ENCODE data around the gene KIFAP3. TPM values are rescaled to one million over a fixed set of nuclear protein-coding genes. Genes with fewer than 3 reads are reported as not detected.

KIFAP3 gene
- total and polyA plus RNA-seq, 2 donors (not counting 1 experiment from before 2014, with no cell fraction given), result 30.2 to 42.9 TPM

GRCh38 chr1:169890761-169891538, 183.5 kb downstream of the KIFAP3 start:
- Histone ChIP-seq H3K4me3 (replicated peaks in 1 of 4; ENCODE audit: control extremely low read depth in 1 of 4, insufficient read depth in 1 of 4, low read depth in 3 of 4, low read length in 4 of 4) (no peak overlapping the region), H2AFZ (ENCODE audit: low read length) (no peak overlapping the region), H3K27me3 (ENCODE audit: control insufficient read depth, insufficient read depth, low read length) (no peaks in the 10 kb centered on the region), H3K79me2 (ENCODE audit: control insufficient read depth, insufficient read depth, low read length) (peaks cover 36% of the 10 kb centered on the region), H3K9me3 (ENCODE audit: control insufficient read depth, insufficient read depth, low read depth, low read length) (no peaks in the 10 kb centered on the region), H3K4me1 (ENCODE audit: control insufficient read depth, extremely low read depth, insufficient read depth, low read length) (peaks cover 3% of the 10 kb centered on the region), H3K9ac (ENCODE audit: insufficient read depth, low read length) (no peak overlapping the region), H3K4me2 (ENCODE audit: extremely low read depth, insufficient read depth, low read length) (no peak overlapping the region), H3K27ac (ENCODE audit: insufficient read depth, low read length) (no peak overlapping the region), H3K36me3 (ENCODE audit: control insufficient read depth, insufficient read depth, low read length) (no peaks in the 10 kb centered on the region), H4K20me1 (ENCODE audit: control insufficient read depth, extremely low read depth, insufficient read depth, low read length) (no peaks in the 10 kb centered on the region)
- no peak for DNase-seq (ENCODE audit: low read depth in 2 of 2)
- no peak for TF ChIP-seq EZH2 (IDR thresholded peaks at IDR 0.05; ENCODE audit: low read length, missing control alignments)
- no peak for TF ChIP-seq CTCF (conservative IDR thresholded peaks at IDR 0.05 in 1 of 2, IDR thresholded peaks at IDR 0.05 in 1 of 2; ENCODE audit: low read depth in 1 of 2, low read length in 2 of 2)

GRCh38 chr1:169889871-169890270, 184.6 kb downstream of the KIFAP3 start:
- Histone ChIP-seq H3K4me2 (ENCODE audit: extremely low read depth, insufficient read depth, low read length) (no peak overlapping the region), H3K27me3 (ENCODE audit: control insufficient read depth, insufficient read depth, low read length) (no peaks in the 10 kb centered on the region), H3K4me3 (replicated peaks in 1 of 4; ENCODE audit: control extremely low read depth in 1 of 4, insufficient read depth in 1 of 4, low read depth in 3 of 4, low read length in 4 of 4) (no peak overlapping the region), H3K27ac (ENCODE audit: insufficient read depth, low read length) (no peak overlapping the region), H3K36me3 (ENCODE audit: control insufficient read depth, insufficient read depth, low read length) (no peaks in the 10 kb centered on the region), H2AFZ (ENCODE audit: low read length) (no peak overlapping the region), H3K9me3 (ENCODE audit: control insufficient read depth, insufficient read depth, low read depth, low read length) (no peaks in the 10 kb centered on the region), H3K4me1 (ENCODE audit: control insufficient read depth, extremely low read depth, insufficient read depth, low read length) (peaks cover 3% of the 10 kb centered on the region), H4K20me1 (ENCODE audit: control insufficient read depth, extremely low read depth, insufficient read depth, low read length) (no peaks in the 10 kb centered on the region), H3K79me2 (ENCODE audit: control insufficient read depth, insufficient read depth, low read length) (peaks cover 36% of the 10 kb centered on the region), H3K9ac (ENCODE audit: insufficient read depth, low read length) (no peak overlapping the region)
- TF ChIP-seq EZH2 (IDR thresholded peaks at IDR 0.05; ENCODE audit: low read length, missing control alignments) (no peak), CTCF (conservative IDR thresholded peaks at IDR 0.05 in 1 of 2, IDR thresholded peaks at IDR 0.05 in 1 of 2; ENCODE audit: low read depth in 1 of 2, low read length in 2 of 2) (no peak)
- DNase-seq (ENCODE audit: low read depth in 2 of 2), result no peak

GRCh38 chr1:169886931-169887330, 187.6 kb downstream of the KIFAP3 start:
- Histone ChIP-seq H3K4me2 (ENCODE audit: extremely low read depth, insufficient read depth, low read length) (no peak overlapping the region), H3K4me1 (ENCODE audit: control insufficient read depth, extremely low read depth, insufficient read depth, low read length) (no peaks in the 10 kb centered on the region), H3K9ac (ENCODE audit: insufficient read depth, low read length) (no peak overlapping the region), H3K9me3 (ENCODE audit: control insufficient read depth, insufficient read depth, low read depth, low read length) (no peaks in the 10 kb centered on the region), H2AFZ (ENCODE audit: low read length) (no peak overlapping the region), H4K20me1 (ENCODE audit: control insufficient read depth, extremely low read depth, insufficient read depth, low read length) (no peaks in the 10 kb centered on the region), H3K36me3 (ENCODE audit: control insufficient read depth, insufficient read depth, low read length) (no peaks in the 10 kb centered on the region), H3K79me2 (ENCODE audit: control insufficient read depth, insufficient read depth, low read length) (peaks cover 24% of the 10 kb centered on the region), H3K4me3 (replicated peaks in 1 of 4; ENCODE audit: control extremely low read depth in 1 of 4, insufficient read depth in 1 of 4, low read depth in 3 of 4, low read length in 4 of 4) (no peak overlapping the region), H3K27me3 (ENCODE audit: control insufficient read depth, insufficient read depth, low read length) (no peaks in the 10 kb centered on the region), H3K27ac (ENCODE audit: insufficient read depth, low read length) (no peak overlapping the region)
- TF ChIP-seq CTCF (conservative IDR thresholded peaks at IDR 0.05 in 1 of 2, IDR thresholded peaks at IDR 0.05 in 1 of 2; ENCODE audit: low read depth in 1 of 2, low read length in 2 of 2) (no peak), EZH2 (IDR thresholded peaks at IDR 0.05; ENCODE audit: low read length, missing control alignments) (no peak)
- DNase-seq (ENCODE audit: low read depth in 2 of 2), result no peak
